GM21723 (cell line): ENCODE results near the gene TNKS2.
"Not testable (repeated sequence)": the region's sequence is repeated elsewhere in the genome, so short reads cannot be mapped to it uniquely, and the experiment has no call there.

Experiments
- ATAC-seq: cut with Tn5 transposase; IDR thresholded peaks from one replicate; pipeline ENCODE4 v1.9.1; 2021; ENCODE audit warnings: mild to moderate bottlenecking, moderate library complexity; ENCODE audit not compliant: unreplicated experiment

Gene TNKS2

DNA sequence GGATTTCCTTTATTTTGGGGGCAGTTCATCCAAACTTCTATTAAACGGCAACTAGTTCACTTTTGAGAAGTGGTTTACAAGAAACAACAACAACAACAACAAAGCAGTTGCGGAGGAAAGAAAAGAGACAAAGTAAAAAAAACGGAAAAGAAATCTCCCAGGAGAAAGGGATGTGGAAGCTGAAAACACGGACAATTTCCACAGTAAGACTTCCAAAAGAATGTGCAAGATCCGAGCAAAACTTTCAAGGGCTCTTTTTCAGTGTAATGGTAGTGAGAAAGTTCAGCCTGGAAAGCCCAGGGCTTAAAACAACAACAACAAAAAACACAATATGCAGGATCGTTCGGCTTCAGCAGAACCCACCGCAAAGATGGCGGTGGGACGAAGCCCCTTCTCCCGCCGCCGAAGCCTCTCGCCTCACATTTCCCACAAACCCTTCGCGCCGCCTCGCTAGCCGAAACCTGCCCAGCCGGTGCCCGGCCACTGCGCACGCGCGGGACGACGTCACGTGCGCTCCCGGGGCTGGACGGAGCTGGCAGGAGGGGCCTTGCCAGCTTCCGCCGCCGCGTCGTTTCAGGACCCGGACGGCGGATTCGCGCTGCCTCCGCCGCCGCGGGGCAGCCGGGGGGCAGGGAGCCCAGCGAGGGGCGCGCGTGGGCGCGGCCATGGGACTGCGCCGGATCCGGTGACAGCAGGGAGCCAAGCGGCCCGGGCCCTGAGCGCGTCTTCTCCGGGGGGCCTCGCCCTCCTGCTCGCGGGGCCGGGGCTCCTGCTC, at the start of gene TNKS2:
TSS of gene TNKS2 (plus strand) at position 553 of the 775 bp plus-strand sequence. CDS start 265 bp downstream, outside the sequence.
- ATAC-seq = peak; percentile 76

DNA sequence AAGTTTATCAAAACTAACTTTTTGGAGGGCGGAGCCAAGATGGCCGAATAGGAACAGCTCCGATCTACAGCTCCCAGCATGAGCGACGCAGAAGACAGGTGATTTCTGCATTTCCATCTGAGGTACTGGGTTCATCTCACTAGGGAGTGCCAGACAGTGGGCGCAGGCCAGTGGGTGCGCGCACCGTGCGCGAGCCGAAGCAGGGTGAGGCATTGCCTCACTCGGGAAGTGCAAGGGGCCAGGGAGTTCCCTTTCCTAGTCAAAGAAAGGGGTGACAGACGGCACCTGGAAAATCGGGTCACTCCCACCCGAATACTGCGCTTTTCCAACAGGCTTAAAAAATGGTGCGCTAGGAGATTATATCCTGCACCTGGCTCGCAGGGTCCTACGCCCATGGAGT, 48.6 kb upstream of the TNKS2 start:
- ATAC-seq = not testable (repeated sequence)

DNA sequence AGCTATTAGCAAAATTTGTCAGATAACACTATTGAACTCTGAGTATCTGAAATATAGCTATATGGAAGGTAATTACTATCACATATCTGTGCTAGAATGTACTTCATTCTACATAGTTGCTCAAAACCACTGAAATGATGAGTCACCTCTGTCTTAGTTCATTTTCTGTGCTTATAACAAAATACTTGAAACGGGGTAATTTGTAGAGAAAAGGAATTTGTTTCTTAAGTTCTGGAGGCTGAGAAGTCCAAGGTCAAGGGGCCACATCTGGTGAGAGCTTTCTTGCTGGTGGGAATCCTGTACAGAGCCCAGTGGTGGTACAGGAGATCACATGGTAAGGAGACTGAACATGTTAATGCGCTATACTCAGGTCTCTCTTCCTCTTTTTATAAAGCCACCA, 41.9 kb upstream of the TNKS2 start:
- no peak for ATAC-seq

DNA sequence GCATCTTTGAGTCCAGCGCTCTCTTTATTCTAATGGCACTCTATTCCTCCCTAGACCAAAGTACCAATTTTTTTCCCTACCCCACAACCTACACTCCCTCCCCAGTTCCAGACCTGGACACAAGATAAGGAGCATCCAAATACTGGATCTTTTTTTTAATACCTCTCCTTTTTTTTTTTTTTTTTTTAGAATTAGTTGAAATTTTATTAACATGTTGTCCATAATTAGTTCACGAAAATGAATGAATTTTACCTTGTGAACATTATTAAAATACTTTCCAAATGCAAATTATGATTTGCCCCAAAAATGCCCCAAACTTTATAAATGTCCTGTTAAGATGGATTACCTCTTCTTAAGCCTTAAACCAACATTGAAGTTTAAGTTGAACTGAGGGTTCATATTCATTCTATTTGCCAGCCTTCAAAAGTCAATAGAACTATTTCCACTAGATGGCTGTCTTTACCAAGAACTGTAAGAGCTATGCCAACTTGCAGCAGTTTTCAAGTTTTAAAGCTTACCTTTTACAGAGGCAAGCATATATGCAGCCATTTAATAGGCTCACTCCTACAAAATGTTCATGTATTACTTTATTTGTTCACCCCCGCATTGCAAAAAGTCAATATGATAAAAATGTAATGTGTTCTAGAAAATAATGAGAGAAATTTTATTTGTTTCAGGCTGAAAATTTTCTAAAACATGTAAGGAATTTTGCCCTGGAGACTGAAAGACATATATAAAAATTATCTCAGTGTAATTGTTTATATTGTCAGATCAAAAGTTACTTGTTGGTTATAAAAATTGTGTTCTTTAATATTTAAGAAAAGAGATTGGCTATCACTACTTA, 39.7 kb upstream of the TNKS2 start:
- ATAC-seq = no peak

DNA sequence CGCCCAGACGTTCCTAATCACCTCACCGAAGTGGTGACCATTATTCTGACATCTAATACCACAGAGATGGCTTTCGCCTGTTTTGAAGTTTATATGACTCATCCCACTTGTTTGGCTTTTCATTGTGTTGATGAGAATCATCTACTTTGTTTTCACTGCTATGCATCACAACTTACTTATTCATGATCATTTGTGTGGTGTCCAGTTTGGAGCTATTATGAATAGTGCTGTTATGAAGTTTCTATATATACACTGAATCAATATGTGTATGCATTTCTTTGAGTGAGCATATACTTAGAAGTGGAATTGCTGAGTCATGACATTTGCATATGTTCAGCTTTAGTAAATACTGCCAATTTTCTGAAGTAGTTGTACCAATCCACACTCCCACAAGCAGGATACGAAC, 38.6 kb upstream of the TNKS2 start:
- no peak for ATAC-seq

DNA sequence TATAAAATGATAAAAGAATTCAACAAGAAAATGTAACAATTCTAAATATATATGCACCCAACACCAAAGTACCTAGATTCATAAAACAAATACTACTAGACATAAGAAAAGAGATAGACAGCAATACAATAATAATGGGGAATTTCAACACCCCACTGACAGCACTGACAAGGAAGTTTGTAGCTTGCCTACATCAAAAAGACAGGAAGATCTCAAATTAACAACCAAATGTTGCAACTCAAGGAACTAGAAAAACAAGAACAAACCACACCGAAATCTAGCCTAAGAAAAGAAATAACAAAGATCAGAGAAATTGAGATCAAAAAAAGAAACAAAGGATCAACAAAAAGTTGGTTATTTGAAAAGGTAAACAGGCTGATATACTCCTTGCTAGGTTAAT, 36.5 kb upstream of the TNKS2 start:
- ATAC-seq = no peak

DNA sequence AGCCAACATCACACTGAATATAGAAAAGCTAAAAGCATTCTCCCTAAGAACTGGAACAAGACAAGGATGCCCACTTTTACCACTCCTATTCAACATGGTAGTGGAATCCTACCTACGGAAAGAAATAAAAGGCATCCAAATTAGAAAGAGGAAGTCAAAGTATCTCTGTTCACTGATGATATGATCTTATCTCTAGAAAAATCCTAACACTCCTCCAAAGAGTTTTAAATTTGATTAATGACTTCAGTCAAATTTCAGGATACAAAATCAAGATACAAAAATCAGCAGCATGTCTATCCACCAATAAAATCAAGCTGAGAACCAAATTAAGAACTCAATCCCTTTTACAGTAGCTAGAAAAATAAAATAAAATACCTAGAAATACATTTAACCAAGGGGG, 35.3 kb upstream of the TNKS2 start:
- no peak for ATAC-seq

DNA sequence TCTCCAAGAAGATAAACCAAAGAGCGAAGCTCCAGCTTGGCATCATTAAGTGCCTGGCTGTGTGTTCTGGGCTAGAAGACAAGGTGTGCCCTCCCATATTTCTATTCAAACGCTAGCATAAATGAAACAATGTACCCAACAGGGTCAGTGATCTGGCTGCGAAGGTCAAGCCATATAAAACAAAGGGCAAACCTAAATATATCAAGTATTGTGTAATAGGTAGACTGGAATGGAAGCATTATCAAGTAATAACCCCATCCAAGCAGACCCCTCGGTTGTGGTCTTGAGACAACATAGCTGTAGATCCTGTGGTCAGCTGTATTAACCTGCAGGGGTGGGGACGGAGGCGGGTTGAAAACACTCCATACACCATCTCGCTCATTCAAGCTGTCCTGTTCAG, 31.6 kb upstream of the TNKS2 start:
- no peak for ATAC-seq

DNA sequence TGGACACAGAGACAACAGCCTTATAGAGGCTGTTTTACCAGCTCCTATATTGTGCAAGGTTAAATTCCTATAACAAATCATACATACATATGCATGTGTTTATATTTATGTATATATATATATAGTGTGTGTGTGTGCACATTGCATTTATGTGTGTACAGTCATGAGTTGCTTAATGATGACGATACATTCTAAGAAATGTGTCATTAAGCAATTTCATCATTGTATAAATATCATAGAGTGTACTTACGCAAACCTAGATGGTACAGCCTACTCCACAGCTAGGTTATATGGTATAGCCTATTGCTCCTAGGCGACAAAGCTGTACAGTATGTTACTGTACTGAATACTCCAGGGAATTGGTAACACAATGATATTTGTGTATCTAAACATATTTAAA, 30.1 kb upstream of the TNKS2 start:
- no peak for ATAC-seq

DNA sequence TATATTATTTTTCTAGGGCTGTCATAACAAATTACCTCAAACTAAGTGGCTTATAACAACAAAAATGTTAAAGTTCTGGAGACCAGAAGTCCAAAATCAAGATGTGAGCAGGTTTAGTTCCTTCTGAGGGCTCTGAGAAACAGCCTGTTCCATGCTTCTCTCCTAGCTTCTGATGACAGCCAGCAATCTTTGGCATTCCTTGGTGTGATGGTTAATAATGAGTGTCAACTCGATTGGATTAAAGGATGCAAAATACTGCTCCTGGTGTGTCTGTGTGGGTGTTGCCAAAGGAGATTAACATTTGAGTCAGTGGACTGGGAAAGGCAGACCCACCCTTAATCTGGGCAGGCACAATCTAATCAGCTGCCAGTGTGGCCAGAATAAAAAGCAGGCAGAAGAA, 26.3 kb upstream of the TNKS2 start:
- ATAC-seq = no peak

DNA sequence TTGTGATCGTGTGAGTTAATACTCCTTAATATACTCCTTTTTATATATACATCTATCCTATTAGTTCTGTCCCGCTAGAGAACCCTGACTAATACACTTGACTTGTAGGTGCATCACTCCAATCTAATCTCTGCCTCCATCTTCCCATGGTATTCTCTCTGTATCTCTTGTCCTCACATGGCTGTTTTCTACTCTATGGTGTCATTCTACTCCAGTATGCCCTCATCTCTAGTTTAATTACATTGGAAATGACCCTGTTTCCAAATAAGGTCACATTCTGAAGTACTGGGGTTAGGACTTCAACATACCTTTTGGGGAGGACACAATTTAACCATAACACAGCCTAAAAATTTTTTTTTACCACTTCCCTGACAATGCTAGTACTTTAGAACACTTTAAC, 25.8 kb upstream of the TNKS2 start:
- ATAC-seq = no peak

DNA sequence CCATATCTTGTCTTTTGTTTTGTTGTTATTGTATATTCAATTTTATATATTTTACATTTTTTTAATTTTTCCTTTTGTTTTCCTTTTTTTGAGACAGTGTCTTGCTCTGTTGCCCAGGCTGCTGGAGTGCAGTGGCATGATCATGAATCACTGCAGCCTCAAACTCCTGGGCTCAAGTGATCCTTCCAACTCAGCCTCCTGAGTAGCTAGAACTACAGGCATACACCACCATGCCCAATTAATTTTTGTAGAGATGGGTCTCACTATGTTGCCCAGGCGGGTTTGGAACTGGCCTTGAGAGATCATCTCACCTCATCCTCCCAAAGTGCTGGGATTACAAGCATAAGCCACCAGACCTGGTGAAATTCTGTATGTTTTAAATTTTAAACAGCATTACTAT, 25.4 kb upstream of the TNKS2 start:
- no peak for ATAC-seq

DNA sequence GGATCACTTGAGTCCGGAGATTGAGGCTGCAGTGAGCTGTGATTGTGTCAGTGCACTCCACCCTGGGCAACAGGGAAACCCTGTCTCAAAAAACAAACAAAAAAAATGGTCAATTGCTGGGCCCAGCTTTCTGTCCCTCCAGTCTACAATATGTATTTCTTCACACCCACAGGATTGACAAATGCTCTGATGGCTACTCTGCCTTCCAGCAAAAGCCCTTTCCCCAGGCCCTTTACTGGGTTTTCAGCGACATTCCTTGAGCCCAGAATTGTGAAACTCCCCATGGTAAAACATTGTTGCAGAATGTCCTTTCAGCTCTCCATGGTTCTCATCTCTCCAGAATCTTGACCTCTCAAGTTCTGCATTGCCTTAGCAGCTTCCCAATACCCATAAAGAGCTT, 23.7 kb upstream of the TNKS2 start:
- no peak for ATAC-seq

DNA sequence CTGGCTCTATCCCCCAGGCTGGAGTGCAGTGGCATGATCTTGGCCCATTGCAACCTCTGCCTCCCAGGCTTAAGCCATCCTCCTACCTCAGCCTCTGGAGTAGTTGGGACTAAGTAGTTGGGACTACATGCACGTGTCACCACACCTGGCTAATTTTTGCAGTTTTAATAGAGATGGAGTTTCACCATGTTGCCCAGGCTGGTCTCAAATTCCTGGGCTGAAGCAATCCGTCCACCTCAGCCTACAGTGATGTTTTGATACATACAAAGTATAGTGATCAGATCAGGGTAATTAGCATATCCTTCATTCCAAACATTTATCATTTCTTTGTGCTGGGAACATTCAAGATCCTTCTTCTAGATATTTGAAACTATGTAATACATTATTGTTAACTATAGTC, 22.5 kb upstream of the TNKS2 start:
- no peak for ATAC-seq

DNA sequence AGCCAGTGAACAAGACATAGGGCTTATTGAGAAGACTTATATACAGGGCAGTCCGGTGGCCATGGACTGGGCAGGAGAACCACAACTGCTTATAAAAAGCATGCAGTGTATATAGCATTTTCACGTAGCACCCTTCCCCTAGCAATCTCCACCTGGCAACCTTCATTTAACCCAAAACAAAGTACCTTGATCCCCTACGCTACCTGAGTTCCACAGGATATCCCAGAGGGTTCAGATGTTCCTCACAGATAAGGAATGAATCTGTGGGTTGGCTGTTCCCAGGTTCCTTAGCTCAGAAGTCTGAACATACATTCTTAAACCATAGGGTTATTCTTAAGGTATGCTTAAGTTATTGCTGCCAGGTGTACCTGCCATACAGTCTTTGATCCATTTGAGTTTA, 22.0 kb upstream of the TNKS2 start:
- ATAC-seq = no peak

DNA sequence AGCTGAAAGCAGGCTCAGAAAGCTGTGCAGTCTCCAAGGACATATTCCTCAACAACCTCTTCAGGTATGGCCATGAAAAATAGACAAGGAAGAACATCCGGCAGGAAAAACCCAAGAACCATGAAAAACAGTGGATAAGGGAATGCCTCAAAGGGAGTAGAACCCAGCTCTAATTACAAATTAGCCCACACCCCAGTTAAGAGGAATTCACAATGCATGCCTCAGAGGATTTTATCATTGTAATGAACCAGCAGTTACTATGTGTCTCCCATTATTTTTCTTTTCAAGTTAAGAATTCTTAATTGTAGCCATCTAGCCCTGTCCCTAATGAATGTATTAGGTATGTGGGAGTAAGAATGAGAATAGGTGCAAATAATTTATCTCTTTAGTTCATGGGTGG, 19.7 kb upstream of the TNKS2 start:
- ATAC-seq = no peak

DNA sequence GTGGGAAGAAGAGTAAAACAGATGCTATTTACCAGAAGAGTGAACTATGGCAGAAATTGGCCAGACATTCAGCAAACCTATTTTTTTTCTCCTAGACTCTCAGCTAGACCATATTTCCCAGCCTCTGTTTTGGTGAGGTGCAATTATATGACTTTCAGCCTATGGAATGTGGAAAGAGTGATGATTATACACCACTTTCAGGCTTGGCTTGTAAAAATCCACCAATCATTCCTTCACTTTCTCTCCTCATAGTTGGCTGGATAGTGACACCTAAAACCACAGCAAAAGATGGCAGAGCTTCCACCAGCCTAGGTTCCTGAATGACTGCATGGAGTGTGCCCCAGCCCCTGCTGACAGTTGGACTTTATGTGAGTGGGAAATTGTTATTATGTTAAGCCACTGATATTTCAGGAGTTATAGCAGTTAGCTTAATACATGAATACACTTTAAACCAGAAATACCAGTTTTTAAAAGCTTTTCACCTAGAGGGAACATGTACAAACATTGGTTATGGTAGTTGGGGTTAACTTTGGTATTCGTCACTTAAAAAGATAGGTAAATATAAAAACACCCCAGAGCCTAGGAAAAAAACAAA, 19.1 kb upstream of the TNKS2 start:
- ATAC-seq = no peak

DNA sequence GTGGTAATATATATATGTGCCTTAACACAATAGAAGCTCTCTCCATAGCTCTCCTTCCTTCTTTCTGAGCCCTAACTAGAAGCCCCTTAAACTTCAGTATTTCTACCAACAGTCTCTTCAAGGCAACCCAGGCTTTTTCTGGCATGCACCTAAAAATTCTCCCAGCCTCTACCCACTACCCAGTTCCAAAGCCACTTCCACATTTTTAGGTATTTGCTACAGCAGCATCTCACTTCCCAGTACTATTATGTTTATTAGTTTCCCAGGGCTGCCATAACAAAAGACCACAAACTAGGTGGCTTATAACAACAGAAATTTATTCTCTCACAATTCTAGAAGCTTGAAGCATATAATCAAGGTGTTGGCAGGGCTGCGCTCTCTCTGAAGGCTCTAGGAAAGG, 15.7 kb upstream of the TNKS2 start:
- no peak for ATAC-seq

DNA sequence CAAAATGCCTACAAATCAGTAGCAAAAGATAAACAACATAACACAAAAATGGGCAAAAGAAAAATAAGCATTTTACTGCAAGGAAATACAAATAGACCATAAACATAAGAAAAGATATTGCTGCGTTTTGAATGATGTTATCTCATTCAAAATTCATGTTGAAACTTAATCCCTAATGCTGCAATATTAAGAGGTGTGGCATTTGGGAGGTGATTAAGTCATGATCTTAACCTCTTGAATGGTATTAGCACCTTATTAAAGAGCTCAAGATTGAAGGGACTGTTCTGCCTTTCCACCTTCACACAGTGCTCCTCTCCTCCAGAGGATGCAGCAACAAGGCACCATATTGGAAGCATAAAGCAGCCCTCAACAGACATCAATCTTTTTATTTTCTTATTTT, 12.4 kb upstream of the TNKS2 start:
- no peak for ATAC-seq

DNA sequence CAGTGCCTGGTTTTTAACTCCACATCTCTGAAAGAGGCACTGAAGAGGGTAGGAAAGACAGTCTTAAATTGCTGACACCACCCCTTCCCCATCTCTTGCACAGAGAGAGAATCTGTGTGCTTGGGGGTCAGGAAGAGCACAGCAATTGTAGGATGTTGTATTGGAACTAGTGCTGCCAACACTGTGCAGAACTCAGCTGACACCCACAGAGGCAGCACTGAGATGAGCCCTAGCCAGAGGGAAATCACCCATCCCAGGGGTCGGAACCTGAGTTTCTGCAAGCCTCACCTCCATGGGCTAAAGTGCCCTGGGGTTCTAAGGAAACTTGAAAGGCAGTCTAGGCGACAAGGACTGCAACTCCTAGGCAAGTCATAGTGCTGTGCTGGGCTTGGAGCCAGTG, 11.0 kb upstream of the TNKS2 start:
- no peak for ATAC-seq

DNA sequence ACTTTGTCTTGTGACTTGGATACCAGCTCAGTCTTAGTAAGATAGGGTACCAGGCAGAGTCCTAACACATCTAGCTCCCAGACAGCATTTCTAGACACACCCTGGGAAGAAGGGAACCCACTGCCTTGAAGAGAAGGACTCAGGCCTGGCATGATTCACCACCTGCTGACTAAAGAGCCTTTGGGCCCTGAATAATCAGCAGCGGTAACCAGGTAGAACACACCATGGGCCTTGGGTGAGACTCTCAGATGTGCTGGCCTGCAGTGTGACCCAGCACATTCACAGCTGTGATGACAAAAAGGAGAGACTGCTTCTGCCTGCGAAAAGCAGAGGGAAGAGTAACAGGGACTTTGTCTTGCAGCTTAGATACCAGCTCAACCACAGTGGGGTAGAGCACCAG, 10.4 kb upstream of the TNKS2 start:
- ATAC-seq = no peak

DNA sequence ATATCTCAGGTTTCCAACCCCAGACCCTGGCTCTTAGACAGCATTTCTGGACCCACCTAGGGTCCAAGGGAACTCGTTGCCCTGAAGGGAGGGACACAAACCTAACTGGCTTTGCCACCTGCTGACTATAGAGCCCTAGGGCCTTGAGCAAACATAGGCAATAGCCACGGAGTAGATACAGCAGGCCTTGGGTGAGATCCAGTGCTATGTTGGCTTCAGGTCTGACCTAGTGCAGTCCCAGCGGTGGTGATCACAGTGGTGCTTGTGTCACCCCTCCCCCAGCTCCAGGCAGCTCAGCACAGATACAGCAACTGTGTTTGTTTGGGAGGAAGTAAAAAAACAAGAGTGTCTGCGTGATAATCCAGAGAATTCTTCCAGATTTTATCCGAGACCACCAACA, 9.7 kb upstream of the TNKS2 start:
- ATAC-seq = no peak
